RWPE2 (cell line): ENCODE results near the gene ZFHX3.

Source experiments
- ATAC-seq: fragments of 200-7000 bp; cut with Tn5 transposase; 3 replicates; pipeline ENCODE4 v1.9.1; 2021; ENCODE audit warnings: low read depth
- DNase-seq: peaks from one replicate; pipeline ENCODE4 v3.0.0-alpha.2; 2020; ENCODE audit warnings: low spot score
- H3K27ac ChIP-seq: fragments of 450-650 bp; 2 replicates; pipeline ENCODE4 v1.5.1; 2017; ENCODE audit warnings: mild to moderate bottlenecking; ENCODE audit not compliant: poor library complexity, severe bottlenecking
- H3K27me3 ChIP-seq: fragments of 250-450 bp; sonication (Bioruptor Pico); 2 replicates; pipeline ENCODE4 v1.5.1; 2021; ENCODE audit warnings: mild to moderate bottlenecking, moderate library complexity; ENCODE audit not compliant: insufficient read depth, poor library complexity, severe bottlenecking
- H3K36me3 ChIP-seq: fragments of 250-450 bp; sonication (Bioruptor Pico); 2 replicates; pipeline ENCODE4 v1.5.1; 2020; ENCODE audit warnings: low read depth, mild to moderate bottlenecking, moderate library complexity
- H3K4me1 ChIP-seq: fragments of 250-450 bp; sonication (Bioruptor Pico); 2 replicates; pipeline ENCODE4 v1.5.1; 2021; ENCODE audit warnings: mild to moderate bottlenecking, moderate library complexity; ENCODE audit not compliant: insufficient read depth, poor library complexity, severe bottlenecking
- H3K4me3 ChIP-seq: fragments of 250-450 bp; sonication (Bioruptor Pico); 2 replicates; pipeline ENCODE4 v1.5.1; 2021; ENCODE audit warnings: mild to moderate bottlenecking, moderate library complexity; ENCODE audit not compliant: severe bottlenecking
- H3K9me3 ChIP-seq: fragments of 250-450 bp; sonication (Bioruptor Pico); 2 replicates; pipeline ENCODE4 v1.5.1; 2021; ENCODE audit warnings: mild to moderate bottlenecking, moderate library complexity; ENCODE audit not compliant: severe bottlenecking
- TF ChIP-seq, protein P1 (sequence below): fragments of 450-650 bp; IDR thresholded peaks from one replicate; pipeline ENCODE4 v1.5.1; 2017; ENCODE audit warnings: mild to moderate bottlenecking, moderate library complexity; ENCODE audit not compliant: poor library complexity, severe bottlenecking

Gene ZFHX3

DNA sequence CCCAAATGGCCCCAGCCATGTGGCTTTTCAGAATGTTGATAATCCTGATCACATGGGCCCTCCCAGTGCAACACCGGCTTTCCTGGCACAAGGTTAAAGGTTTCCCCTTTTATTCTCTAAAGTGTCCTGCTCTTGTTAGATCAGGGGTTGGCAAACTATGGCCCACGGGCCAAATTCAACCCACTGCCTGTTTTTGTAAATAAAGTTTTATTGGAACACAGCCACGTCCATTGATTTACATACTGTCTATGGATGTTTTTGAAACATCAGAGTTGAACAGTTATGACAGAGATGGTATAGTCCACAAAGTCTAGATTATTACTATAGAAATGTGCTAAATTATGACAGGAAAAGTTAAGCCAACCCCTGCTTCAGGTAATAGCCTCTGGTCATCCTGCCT lies 157.3 kb downstream of the ZFHX3 start:
- Histone ChIP-seq H3K27me3 (no peaks in the 10 kb centered on the region), H3K4me3 (no peak overlapping the region), H3K9me3 (no peaks in the 10 kb centered on the region), H3K27ac (no peak overlapping the region), H3K4me1 (no peaks in the 10 kb centered on the region), H3K36me3 (peaks cover 32% of the 10 kb centered on the region)
- TF ChIP-seq, protein P1, sequence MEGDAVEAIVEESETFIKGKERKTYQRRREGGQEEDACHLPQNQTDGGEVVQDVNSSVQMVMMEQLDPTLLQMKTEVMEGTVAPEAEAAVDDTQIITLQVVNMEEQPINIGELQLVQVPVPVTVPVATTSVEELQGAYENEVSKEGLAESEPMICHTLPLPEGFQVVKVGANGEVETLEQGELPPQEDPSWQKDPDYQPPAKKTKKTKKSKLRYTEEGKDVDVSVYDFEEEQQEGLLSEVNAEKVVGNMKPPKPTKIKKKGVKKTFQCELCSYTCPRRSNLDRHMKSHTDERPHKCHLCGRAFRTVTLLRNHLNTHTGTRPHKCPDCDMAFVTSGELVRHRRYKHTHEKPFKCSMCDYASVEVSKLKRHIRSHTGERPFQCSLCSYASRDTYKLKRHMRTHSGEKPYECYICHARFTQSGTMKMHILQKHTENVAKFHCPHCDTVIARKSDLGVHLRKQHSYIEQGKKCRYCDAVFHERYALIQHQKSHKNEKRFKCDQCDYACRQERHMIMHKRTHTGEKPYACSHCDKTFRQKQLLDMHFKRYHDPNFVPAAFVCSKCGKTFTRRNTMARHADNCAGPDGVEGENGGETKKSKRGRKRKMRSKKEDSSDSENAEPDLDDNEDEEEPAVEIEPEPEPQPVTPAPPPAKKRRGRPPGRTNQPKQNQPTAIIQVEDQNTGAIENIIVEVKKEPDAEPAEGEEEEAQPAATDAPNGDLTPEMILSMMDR = no peak
- DNase-seq = no peak
- no peak for ATAC-seq

DNA sequence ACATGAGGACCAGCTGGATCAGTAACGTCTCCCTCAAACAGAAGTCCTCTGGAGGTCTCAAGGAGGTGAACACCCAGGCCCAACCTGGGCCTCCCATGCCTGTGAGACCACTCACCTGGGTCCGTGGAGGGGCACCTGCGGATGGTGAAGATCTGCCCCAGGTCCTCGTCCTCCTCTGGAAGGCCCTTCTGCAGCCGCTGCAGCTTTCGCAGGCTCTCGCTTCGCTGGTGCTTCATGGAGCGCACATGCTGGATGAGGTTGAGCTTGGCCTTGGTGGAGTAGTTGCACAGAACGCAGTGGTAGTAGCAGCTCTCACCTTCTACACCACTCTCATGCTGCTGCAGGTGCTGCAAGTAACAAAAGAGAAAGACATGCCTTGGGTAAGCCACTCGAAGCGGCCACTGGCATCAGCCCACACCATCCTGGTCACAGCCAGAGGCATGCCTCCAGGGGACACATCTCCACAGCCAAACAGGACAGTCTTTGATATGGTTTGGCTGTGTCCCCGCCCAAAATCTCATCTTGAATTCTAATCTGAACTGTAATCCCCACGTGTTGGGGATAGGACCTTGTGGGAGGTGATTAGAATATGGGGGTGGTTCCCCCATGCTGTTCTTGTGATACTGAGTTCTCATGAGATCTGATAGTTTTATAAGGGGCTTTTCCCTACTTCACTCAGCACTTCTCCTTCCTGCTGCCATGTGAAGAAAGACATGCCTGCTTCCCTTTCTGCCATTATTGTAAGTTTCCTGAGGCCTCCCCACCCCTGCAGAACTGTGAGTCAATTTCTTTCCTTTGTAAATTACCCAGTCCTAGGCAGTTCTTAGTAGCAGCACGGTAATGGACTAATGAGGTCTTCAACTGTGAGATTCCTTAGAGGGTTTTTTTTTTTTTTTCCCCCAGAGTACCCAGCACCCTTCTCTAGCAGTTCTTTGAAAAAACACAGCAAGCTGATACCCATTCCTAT lies 158.0 kb downstream of the ZFHX3 start:
- TF ChIP-seq, protein P1 = no peak
- DNase-seq (no peak), ATAC-seq (no peak)
- Histone ChIP-seq H3K9me3 (no peaks in the 10 kb centered on the region), H3K4me3 (no peak overlapping the region), H3K4me1 (no peaks in the 10 kb centered on the region), H3K27ac (no peak overlapping the region), H3K36me3 (peaks cover 32% of the 10 kb centered on the region), H3K27me3 (no peaks in the 10 kb centered on the region)

DNA sequence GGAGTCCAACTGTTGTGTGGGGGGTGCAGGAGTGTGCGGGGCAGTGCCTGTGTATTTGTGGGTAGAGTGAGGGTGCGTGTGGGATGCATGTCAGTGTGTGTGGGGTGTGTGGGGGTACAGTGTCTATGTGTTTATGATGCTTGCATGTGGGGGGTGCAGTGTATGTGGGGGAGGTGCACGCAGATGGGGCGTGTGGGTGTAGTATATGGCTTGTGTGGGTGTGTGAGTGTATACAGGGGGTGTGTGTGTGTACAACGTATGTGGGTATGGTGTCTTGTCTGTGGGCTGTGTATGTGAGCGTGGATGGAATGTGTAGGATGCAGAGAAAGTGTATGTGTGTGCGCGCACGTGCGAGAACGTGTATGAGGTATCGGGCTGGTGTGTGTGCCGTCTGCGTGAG lies 160.4 kb downstream of the ZFHX3 start:
- Histone ChIP-seq H3K27ac (no peak overlapping the region), H3K9me3 (no peaks in the 10 kb centered on the region), H3K36me3 (peaks cover 32% of the 10 kb centered on the region), H3K27me3 (no peaks in the 10 kb centered on the region), H3K4me1 (no peaks in the 10 kb centered on the region), H3K4me3 (no peak overlapping the region)
- TF ChIP-seq, protein P1 = no peak
- DNase-seq (no peak), ATAC-seq (no peak)

DNA sequence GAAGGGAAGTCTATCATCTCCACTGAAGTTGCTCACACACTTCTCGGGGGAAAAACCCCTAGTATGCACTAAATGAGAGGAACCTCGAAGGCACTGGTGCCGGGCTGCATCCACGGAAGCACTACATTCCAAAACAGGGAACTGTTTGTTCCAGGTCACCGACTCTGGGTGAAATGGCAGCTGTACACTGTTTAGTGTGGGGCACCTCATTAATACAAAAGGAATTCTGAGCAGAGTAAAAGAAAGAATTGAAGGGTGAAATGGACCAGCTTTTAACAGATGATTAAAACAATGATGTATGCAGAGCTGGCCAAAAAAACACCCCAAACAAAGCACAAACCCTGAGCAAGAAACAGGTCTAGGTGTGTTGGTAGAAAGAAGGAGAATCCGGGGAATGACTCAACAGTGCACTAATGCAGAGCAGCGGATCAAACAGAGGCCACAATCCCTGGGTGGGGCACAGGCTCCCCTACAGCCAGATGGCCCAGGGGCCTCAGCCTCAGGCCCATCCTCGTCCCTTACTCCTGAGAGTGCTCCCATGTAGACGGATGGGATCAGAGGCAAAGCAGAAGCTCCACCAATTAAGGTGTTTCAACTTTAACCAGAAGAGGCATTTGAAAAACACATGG lies 161.5 kb downstream of the ZFHX3 start:
- ATAC-seq (no peak), DNase-seq (no peak)
- Histone ChIP-seq H3K27ac (no peak overlapping the region), H3K4me3 (no peak overlapping the region), H3K27me3 (no peaks in the 10 kb centered on the region), H3K36me3 (peaks cover 32% of the 10 kb centered on the region), H3K4me1 (no peaks in the 10 kb centered on the region), H3K9me3 (no peaks in the 10 kb centered on the region)
- TF ChIP-seq, protein P1 = no peak

DNA sequence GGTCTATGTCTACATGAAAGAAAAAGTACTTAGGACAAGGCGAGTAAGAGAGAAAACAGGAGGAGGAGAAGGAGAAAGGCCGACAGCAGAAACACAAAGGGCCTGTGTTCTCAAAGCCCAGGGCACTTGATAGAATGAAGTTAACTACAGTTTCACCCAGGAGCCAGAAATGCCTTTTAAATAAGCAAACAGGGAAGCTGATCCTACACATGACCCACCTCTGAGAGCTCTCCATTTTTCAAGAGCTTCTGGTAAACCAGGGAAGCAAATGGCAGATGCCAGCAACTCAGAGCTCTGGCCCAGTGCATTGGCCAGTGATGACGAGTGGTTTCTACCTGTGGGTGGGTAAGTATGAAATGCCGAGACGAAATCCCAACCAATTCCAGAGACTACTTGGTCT lies 163.4 kb downstream of the ZFHX3 start:
- Histone ChIP-seq H3K27ac (no peak overlapping the region), H3K4me1 (no peaks in the 10 kb centered on the region), H3K36me3 (peaks cover 30% of the 10 kb centered on the region), H3K27me3 (no peaks in the 10 kb centered on the region), H3K4me3 (no peak overlapping the region), H3K9me3 (no peaks in the 10 kb centered on the region)
- TF ChIP-seq, protein P1 = no peak
- ATAC-seq (no peak), DNase-seq (no peak)
